NCI-H345 treated with DMSO at 0.1 percent for 48 hours (cell line): ENCODE results near the gene FBLN1.
"Not testable (repeated sequence)": the region's sequence is repeated elsewhere in the genome, so short reads cannot be mapped to it uniquely, and the experiment has no call there.

Experiments
- DNase-seq: peaks from one replicate; lab custom pipeline; 2025; ENCODE audit not compliant: unreplicated experiment; lab: John Stamatoyannopoulos, UW

The FBLN1 gene

GRCh38 chr22:45476814-45477213 is 25.9 kb upstream of the FBLN1 start:
- DNase-seq: no peak

DNA sequence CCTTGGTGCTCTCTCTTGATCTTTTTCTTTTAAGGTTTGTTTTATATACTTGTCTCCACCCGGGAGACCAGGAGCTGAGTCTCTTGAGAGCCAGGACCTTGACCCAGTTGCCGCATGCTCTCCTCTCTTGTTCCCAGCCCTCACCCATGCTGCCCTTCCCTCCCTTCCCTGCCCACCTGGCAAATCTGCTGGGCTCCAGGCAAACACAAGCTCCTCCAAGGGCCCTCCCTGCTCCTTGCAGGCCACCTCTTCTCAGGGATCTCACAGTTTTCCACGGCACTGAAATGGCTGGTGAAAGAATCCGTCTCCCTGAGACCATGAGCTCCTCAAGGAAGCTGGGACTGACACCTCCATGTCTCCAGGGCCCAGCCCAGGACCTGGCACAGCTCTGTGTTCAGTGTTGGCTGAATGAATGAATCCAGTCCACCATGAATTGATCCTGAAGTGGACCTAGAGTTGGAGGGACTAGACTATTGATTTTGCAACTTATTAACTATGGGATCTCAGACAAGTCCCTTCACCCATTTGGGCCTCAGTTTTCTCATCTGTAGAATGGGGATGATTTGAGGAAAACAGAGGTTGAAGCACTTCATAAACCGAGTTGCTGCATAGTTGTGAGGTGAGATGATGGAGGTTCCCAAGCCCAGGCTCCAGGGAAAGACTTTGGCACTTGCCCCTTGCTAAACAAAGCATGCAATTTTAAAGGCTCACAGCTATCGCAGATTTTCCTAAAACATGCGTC is 25.1 kb upstream of the FBLN1 start:
- no peak for DNase-seq

DNA sequence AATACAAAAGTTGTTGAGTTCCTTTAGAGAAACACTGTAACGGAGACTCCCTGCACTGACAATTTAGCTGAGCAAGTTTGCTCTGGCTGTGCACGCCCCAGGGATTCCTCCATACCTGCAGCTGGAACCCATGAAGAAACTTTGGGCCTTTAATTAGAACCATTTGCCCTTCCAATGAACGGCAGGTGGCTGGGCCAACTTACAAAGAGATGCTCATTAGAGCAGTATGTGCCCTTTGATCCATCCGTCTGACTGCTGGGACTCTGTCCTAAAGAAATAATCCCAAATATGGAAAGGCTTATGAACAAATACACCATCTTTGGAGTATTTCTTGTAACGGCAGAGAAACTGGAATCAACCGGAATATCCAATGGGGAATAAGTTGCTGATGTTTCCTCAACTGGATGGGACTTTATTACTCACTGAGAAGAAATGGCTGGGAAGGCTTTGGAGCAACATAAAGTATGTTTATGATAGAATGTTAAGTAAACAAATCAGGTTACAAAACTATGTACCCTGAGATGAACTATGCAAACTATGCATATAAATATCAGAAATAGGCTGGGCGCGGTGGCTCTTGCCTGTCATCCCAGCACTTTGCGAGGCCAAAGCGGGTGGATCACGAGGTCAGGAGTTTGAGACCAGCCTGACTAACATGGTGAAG is 24.4 kb upstream of the FBLN1 start:
- DNase-seq: no peak

GRCh38 chr22:45480717-45481116 is 22.0 kb upstream of the FBLN1 start:
- no peak for DNase-seq

DNA sequence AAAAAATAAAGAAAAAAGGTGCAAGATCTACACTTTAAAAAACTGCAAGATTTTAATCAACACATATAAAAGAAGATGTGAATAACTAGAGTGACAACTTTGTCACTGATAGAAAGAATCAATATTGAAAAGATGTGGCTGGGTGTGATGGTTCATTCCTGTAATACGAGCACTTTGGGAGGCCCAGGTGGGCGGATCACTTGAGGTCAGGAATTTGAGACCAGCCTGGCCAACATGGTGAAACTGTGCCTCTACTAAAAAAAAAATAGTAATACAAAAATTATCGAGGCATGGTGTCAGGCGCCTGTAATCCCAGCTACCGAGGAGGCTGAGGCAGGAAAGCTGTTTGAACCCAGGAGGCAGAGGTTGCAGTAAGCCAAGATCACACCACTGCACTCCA is 21.0 kb upstream of the FBLN1 start:
- DNase-seq: no peak

DNA sequence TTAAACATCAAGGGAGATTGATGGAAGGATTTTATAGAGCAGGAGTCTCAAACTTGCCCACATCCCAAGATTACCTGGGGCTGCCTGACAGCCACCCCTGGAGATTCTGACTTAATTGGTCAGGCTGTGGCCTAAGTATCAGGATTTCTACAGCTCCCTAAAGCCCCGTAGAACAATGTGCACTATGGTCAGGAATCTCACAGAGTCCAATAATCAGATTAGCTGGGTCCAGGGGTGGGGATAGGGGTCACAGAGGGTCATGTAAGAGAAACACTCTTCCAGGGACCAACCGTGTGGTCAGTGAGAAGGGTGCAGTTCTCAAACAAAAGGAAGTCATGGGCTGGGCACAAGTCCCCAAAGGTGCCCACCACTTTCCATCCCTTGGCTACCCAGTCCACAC is 20.5 kb upstream of the FBLN1 start:
- no peak for DNase-seq

GRCh38 chr22:45483319-45483718 is 19.4 kb upstream of the FBLN1 start:
- DNase-seq: no peak

DNA sequence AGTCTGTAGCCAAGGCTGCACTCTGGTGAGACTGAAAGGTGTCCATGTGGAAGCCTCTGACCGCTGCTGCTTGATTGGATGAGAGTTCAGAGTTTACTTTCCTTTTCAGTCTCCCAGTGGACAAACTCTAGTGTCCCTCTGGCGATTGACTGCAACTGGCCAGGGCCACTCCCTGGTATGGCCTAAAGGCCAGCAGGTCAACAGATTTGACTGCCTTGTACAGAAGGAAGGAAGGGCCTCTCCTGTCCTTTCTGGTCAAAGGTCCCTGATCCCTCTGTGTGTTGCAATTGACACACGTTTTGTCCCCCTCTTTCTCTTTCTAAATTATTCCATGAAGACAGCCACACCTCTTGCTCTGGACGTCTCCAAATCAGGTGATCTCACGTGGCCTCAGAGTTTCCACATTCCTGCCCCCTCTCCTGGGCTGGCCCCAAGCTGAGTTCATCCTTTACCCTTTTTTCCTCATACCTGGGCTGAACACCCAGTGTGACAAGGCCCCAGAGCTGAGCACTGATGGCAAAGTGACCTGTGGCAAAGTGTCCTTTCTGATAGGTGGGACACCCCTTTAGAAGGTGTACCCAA is 18.7 kb upstream of the FBLN1 start:
- no peak for DNase-seq

GRCh38 chr22:45484742-45485141 is 17.9 kb upstream of the FBLN1 start:
- no peak for DNase-seq

- no peak for DNase-seq
Observed at GRCh38 chr22:45485261-45485660, 17.4 kb upstream of the FBLN1 start.

DNA sequence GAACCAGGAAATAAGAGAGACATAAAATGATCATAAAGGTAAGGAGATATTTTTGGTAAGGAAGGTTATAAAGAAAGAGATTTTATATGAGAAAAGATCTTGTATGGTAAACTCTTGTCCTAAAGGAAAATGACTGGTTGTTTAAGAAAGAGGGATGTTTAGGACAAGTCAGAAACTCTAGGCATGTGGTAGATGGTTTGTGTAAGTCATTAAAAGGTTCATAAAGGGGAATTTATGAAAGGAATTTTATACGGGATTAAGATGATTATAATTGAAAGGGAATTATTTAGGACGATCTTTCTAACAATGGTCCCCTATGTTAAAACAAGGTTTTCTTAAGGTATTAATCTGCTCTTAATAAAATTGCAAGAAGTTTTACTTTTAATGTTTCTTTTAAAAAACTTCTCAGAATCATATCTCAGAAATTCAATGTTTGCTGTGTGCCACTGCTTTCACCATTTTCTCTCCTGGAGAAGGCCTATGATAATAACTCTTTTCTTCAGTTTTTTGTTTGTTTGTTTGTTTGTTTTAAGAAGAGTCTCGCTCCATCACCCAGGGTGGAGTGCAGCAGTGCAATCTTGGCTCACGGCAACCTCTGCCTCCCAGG is 13.8 kb upstream of the FBLN1 start:
- no peak for DNase-seq

- no peak for DNase-seq
Observed at GRCh38 chr22:45490836-45491235, 11.8 kb upstream of the FBLN1 start.

- no peak for DNase-seq
Observed at GRCh38 chr22:45491841-45492240, 10.8 kb upstream of the FBLN1 start.

- no peak for DNase-seq
Observed at GRCh38 chr22:45493286-45493771, 9.4 kb upstream of the FBLN1 start.

- not testable (repeated sequence) for DNase-seq
Observed at GRCh38 chr22:45494306-45494705, 8.4 kb upstream of the FBLN1 start.

DNA sequence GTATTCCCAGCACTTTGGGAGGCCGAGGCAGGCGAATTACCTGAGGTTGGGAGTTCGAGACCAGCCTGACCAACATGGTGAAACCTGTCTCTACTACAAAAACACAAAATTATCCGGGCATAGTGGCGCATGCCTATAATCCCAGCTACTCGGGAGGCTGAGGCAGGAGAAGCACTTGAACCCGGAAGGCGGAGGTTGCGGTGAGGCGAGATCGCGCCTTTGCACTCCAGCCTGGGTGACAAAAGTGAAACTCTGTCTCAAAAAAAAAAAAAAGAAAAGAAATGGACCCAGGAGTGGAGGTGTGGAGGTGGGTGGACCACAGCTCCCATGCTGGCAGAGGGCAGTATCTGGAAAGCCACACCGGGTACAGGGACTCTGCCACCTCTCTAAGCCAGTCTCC is 7.1 kb upstream of the FBLN1 start:
- DNase-seq: not testable (repeated sequence)

- no peak for DNase-seq
Observed at GRCh38 chr22:45496451-45496941, 6.2 kb upstream of the FBLN1 start.

DNA sequence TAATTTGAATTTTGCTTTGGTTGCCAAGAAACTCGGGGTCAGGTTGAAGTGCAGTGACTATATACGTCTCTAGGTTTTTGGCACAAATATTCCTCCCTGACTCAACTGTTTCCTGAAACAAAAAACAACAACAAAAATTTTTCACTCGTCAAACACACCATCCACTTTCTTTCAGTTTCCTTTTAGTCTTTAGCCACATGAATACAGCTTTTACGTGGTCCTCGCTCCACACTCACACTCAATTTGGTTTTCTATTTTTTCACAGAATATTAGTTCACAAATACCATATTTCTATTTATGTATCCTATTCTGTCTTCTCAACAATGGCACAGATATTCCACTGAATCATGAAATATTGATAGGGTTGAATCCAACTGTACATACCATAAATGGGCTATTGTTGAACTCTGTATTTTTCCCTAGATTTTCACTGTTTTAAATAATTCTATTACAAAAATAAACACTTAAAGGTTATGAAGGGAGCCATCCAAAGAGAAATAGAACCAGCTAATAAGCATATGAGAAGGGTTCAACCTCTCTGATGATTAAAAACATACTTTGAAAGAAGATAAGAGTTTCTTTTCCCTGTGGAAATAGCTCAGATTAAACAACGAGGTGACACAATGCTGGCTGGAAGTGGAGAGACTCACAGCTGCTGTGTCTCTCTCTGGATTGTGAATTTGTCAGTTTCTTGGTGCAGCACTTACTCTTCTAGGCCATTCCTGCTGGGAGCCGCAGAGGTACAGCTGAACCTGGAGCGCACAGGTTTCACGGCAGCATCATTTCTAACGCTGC is 5.1 kb upstream of the FBLN1 start:
- no peak for DNase-seq

- no peak for DNase-seq
Observed at GRCh38 chr22:45499746-45500145, 2.9 kb upstream of the FBLN1 start.

- no peak for DNase-seq
Observed at GRCh38 chr22:45503050-45503815, 550 bp downstream of the FBLN1 start.
